HG03108 (cell line): ENCODE results near the gene CAB39.

Experiments used
- ATAC-seq: cut with Tn5 transposase; IDR thresholded peaks from one replicate; pipeline ENCODE4 v1.9.1; 2021; ENCODE audit warnings: moderate library complexity; ENCODE audit not compliant: unreplicated experiment

The CAB39 gene

DNA sequence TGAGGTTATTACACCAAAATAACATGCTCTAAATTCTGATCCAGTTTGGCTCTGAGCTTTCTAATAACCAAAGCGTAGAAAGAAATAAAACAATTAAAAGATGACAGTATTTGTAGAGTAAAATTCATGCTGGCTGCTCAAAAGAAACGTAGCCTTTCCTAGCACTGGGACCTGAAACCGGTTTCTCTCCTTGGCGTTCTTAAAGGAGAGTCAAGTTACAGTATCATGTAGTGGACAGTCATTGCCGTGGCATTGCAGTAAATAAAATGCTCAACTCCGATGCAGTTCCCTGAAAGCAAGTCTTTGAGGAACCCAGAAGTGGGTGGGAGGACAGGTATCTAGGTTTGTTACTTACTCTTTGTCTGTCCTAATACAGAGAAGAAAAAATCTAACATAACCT is 99.4 kb downstream of the CAB39 start:
- no peak for ATAC-seq

DNA sequence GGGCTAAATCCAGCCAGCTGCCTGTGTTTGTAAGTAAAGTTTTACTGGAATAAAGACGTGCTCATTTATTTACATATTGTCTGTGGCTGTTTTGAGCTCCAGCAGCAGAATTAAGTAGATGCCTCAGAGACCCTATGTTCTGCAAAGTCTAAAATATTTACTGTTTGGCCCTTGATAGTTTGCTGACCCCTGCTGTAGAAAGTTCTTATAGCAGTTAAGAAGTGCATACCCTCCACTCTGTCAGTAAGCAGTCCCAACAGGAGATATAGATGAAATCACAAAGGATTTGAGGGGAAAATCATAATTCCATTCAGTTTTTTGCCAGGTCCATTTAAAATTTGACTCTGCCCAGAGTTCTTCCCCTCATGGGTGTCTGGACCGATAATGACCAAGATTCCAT is 102.0 kb downstream of the CAB39 start:
- ATAC-seq = no peak

DNA sequence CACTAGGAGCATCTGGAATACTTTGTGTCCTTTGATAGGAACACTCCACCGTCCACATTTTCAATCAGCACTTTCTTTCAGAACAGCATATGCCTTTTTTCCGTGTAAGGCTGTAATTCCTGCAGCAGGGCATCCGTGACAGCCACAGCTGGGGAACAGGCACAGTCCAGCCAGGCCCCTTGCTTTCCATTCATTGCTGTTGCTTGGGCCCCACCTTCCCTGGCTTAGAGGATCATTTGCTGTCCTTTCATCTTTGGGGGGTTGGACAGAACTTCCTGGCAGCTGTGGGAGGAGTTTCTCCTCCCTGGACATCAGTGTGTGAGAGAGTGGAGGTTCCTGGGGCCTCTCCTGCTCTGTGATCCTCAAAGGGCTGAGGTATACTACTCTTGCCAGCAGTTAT is 102.4 kb downstream of the CAB39 start:
- ATAC-seq = no peak

DNA sequence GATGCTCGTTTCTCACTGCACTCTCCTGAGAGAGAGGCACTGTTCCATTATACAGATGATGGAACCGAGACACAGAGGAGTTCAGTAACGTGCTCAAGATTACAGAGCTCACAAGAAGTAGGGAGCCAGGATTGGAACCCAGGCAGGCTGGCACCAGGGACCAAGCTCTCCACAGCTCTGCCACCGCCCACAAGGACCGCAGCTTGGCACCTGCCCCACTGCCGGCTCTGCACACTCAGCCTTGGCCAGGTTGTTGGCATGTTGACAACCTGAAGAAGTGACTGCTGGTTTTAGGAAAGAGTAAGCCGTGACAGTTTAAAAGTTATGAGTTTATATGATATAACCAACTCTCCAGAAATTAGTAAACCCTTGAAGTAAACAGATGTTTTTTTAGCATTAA is 104.1 kb downstream of the CAB39 start:
- ATAC-seq = no peak

DNA sequence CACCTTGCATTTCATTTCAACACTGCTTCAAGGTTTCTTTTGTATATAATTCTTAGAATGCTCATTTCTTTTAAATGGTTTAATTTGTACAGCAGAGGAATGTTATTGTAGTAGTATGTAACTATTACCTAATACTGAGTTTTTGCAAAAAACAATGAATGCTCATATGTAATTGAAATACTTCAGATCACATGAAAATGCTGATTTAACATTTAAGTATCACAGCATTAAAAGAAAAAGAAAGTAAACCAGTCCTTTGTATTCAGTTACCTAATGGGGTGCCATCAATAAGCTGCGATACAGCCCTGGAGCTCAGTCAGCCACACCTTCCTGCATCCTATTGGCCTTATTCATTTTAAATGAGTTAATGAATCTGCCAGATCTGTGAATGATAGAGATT is 106.8 kb downstream of the CAB39 start:
- ATAC-seq = no peak

DNA sequence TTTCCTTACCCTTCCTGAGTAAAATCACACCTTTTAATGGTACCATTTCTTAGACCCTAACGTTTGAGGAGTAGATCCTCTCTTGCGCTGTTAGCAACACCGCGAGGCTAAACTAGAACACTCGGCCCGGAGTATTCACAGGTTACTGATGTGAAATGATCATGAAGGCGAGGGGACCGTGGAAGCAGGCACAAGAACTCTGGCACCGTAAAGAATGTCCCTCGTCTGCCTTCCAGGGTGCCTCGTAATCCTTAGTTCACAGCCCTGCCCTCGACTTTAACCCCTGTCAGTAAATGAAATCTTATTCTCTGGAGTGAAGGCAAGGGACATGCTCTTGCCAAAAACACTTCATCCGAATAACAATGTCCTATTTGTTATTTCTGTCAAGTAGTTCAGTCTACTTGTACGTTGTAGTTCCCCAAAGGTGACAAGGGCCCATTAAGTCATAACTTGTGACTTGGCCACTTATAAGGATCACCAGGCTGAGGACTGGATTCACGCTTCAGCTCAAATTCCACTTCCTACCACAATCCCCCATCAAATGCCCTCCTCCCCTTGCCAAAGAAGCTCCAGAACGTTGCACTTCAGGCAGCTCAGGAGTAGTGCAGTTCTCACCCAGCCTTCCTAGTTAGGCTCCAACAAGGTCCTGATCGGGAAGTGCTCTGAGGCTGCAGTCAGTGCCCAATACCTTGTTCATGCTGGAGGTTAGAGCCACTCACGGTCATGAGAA is 108.8 kb downstream of the CAB39 start:
- no peak for ATAC-seq

DNA sequence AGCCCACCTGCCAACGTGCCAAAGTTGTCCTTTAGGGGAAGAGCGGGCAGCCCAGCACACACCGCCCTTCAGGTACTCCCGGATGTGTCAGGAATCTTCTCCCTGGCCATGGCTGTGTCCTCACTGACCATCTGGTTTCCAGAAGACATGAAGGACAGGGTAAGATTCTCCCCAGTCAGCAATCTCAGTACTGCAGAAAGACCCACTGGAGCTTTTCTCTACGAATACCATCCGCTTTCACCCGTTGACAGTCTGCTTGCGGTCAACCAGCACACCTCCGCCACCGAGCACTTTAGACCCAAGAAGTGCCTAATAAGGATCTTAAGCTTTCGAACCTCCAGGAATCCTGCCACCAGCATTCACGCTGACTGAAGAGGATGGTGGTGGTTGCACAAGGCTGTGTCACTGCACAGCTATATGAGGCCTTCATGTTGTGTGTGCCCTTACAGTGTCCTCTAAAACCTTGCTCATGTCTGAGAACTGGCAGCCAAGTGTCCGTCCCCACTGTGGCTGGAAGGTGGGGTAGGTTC is 109.4 kb downstream of the CAB39 start:
- ATAC-seq = no peak

DNA sequence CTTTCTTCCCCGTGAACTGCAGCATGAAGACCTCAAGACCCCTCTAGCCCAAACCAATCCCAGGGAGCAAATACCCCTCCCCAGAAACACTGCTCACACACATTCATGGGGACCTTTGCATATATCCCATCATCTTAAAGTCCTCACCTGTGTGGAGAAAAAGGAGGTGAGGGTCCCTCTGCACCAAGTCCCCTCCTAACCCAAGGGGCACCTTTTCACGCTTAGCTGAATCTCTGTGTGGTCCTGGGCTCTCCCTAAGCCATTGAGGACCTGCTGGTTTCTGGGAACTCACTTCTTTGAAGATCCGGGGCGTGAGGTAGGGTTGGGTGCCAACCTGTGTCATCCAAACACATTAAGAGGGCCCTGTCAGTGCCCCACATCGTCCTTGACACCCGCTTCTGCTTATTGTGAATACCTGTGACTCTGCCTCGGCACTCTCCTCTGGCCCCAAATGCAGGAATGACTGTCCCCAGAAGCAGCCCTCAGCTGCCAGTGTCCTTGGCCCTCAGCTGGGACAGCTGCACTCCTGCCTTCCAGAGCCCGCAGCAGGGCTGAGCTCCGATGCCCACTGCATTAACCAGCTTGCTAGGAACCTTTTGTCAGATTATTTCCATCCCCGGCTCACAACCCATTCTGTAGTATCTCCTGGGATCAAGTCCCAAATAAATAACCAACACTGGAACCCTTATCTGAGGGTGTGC is 110.8 kb downstream of the CAB39 start:
- ATAC-seq = no peak

DNA sequence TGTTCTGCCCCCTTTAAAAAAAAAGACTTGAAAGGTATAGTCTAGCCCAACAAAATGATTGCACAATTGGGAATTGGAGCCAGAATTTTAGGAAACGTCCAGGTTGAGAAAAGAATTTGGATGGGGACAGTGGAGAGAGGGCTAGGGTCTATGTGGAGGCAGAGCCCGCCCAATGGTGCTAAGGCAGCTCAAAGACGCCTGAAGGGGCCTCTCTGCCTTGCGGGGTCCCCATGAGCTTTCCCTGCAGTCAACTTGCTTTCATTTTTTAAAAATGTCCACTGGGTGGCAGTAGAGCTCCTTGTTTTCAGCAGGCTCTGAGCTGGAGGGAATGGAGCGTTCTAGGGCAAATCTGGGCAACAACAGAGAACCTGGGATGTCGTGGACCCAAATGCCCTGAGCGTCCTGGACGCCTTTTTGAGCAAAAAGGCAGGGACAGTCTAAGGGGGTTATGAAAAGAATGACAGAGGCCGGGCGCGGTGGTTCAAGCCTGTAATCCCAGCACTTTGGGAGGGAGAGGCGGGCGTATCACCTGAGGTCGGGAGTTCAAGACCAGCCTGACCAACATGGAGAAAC is 111.8 kb downstream of the CAB39 start:
- ATAC-seq = no peak

DNA sequence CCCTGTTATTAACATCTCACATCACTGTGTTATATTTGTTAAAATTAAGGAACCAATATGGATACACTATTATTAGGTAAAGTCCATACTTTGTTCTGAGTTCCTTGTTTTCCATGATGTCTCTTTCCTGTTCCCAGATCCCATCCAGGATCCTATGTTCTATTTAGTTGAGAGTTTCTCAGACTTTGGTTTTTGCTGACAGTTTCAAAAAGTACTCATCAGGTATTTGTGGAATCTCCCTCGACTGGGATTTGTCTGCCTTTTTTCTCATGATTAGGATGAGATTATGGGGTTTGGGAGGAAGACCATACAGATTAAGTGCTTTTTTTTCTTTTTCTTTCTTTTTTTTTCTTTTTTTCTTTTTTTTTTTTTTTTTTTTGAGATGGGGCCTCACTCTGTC is 112.7 kb downstream of the CAB39 start:
- ATAC-seq = no peak

DNA sequence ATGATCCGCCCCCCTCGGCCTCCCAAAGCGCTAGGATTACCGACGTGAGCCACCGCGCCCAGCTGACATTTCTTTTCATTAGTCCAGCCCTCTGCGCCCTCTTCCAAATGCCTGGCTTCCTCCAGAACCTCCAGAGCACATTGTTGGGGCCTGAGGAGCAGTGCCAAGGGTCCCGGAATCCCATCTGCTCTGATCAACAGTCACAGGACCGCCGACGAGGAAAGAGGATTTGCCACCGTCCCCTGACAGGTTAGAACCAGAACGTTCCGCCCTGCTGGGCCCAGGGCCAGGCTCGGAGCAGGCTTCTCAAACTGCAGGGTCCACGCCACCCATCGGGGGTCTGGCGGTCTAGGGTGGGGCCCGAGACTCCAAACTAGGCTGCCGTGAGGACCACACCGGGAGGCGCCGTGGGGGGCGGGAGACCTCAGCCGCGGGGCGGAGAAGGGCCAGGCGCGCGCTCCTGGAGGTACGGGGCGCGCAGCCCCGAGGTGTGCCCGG is 115.2 kb downstream of the CAB39 start:
- ATAC-seq = no peak

DNA sequence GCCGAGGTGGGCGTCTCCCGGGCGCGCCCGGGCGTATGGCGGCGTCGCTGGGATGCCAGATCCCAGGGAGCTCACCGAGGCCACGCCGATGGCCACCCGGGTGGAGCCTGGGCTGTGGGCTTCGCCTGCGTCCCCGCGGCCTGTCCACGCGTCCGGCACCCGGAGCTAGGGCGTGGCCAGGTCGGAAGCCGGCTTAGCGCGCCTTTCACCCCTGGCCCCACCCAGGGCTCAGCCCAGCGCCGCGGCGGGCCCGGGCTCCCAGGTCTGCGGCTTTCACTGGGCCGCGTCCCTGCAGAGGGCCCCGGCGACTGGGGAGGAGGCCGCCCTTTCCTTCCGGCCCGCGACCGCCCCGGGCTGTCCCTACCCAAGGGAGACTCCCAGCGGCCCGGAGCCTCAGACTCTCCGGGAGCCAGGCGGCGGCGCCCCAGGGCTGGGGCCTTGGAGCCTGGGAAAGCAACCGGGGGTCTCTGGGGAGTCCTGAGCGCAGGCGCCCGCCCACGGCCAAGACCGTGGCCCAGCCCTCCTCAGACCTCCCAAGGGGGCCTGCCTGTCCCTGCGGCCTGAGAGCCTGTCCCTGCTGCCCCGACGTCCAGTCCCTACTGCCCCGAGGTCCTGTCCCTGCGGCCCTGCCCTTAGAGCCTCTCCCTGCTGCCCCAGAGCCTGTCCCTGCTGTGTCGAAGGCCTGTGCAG is 115.8 kb downstream of the CAB39 start:
- peak; percentile 41 for ATAC-seq

DNA sequence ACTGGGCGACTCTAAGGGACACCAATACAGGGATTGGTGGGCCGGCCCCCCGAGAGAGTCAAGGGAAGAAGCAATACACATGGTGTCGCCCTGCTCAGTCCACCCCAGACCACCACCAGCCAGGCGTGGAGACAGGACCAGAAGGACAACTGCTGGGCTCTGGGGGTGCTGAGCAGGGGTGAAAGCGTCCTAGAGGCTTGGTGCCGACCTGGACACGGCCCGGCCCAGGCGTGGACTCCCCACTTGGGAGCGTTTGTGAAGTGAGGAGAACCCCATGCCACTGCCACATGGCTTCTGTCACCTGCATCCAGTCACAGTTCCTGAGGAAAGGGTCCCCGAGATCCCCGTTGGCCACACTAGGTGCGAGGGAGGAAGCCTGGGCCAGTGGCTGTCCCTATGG is 116.7 kb downstream of the CAB39 start:
- ATAC-seq = no peak

DNA sequence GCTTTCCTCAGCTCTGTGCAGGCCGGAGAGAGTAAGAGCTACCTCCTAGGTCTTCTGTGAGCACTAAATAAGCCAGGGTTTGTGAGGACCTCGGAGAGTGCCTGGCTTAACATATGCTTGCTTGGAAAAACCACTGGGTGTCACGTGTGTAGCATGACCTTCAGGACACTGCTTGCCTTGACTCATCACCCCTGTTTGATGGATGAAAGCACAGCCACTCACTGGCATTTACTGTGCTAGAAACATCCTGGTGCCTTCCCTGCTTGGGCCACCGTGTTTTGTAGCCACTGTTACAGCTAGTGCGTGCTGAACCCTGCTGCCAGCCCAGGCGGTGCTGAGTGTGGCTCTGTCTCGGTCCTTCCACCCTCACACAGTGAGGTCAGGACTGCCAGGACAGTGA is 117.3 kb downstream of the CAB39 start:
- no peak for ATAC-seq

DNA sequence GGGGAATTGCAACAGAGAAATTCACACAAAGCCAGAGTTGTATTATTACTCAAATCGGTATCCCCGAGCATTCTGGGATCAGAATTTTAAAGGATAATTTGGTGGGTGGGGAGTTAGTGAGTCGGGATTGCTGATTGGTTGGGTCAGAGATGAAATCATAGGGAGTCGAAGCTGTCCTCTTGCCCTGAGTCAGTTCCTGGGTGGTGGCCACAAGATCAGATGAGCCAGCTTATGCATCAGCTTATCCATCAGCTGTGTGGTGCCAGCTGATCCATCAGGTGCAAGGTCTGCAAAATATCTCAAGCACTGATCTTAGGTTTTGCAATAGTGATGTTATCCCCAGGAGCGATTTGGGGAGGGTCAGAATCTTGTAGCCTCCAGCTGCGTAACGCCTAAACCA is 117.8 kb downstream of the CAB39 start:
- no peak for ATAC-seq

DNA sequence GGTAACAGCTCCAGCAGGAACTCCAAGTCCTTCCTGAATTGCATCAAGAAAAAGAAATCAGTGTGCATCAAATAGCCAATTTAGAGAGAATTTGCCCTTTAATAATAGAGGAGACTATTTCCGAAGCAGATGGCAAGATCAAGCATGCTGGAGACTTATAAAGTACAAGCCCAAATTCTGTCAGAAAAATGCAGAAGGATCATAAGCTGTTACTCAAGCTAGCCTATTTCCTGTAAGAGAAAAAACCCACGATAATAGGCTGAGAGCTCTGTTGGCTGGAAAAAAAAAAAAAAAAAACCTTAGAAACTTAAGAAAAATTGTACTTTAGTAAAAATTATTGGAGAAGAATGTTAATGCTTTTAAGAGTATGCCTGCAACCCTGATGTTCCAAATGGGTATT is 127.7 kb downstream of the CAB39 start:
- ATAC-seq = no peak

DNA sequence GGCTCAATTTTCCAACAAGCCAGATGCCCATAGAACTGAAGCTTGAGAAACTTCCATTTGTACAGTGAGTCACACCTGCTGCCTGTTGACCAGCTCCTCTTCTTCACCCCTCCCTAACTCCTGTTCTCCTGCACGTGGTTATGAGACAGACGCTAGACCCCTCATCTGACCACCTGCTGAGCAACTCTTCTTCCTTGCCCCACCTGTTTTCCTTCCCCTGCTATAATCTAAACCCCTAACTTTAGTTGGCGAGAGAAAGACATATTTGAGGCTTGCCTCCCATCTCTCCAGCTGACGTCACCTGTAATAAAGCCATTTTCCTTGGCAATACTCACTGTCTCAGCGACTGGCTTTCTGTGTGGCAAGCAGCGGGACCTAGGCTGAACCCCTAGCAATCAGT is 129.8 kb downstream of the CAB39 start:
- no peak for ATAC-seq

DNA sequence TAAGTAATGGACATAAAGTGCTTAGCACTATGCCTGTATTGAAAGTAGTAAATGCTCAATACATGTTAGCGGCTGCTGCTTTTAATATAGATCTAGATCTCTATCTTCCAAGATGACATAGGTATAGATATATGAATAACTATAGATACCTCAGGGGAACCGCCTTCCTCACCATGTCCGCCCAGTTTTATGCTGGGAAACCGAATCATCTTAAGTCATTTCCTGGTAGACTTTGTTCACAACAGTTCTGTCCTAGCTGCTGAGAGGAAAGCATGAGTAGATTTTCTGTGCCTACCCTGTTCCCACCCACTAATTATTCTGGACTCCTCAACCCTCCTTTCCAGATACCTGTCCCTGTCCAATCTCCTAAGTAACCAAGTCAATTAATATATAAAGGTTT is 130.5 kb downstream of the CAB39 start:
- ATAC-seq = no peak

DNA sequence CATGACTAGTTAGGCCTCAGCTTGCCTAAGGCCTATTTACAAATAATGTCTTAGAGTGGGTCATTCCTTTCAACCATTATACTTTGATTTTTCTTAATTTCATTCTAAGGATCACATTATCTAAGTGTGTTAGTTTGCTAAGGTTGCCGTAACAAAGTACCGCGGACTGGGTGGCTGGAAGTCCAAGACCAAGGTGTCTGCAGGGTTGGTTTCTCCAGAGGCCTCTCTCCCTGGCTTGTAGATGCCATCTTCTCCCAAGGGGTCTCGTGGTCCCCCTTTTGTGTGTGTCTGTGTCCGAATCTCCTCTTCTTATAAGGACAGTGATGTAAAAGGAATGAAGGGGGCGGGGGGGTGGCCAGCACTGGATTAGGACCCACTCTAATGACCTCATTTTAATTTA is 133.7 kb downstream of the CAB39 start:
- ATAC-seq = no peak

DNA sequence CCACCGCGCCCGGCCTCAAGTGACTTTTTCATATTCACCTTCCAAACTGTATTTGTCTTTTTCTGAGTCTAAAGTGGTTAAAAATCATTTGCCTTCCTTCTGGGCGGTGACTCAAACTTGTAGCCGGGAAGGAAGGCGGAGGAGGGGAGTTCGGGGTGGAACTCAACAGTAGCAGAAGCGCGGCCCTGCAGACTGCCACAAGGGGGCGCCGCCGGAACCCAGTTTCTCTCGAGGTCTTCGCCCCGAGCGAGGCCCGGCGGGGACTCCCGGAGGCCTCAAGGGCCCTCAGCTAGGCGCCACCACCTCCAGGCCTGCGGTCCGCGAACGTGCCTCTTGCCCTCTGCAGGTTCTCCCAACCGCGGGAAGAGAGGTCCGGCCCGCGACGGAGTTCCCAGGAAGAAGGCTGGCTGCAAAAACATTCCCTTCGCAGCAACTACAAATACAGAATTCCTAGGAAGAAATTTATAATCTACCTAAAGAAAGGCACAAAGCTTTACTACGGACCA is 135.3 kb downstream of the CAB39 start:
- peak; percentile 94 for ATAC-seq

DNA sequence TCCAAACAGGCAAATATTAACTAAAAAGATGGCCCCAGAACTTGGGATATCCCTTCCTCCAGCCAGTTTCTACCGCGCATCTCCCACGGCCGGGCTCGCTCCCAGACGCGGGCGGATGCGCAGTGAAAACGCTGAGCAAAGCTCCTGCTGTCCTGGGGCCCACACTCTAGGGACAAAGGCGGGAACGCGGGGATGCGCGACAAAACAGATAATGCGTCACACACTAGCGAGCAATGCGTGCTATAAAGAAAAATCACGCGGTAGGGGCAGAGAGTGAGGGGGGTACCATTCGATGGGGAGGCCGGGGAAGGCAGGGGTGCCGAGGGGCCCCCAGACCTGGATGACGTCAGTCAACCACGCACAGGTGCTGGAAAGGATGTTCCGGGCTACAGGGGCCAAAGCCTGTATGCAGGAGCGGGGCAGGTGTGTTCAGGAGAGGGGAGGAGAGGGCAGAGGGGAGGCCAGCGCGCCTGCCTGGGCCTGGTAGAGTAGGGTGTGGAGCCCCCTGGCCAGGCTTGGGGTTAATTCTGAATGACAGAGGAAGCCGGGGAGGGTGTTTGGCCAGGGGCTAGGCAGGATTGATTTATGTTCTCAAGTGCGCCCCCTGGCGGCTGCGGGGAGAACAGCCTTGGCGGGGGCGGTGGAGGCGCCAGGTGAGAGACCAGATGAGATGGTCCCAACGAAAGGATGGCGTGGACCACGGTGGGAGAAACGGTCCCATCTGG is 137.2 kb downstream of the CAB39 start:
- ATAC-seq = no peak
